Hematopoietic multipotent progenitor cell treated with erythropoietin and hydrocortisone succinate and interleukin-3 and kit ligand, for 6 days (in vitro differentiated cells): ENCODE data around the gene SNTG2.

Experiments used
- DNase-seq: peaks from one replicate; pipeline ENCODE4 v3.0.0-alpha.2; 2015

The SNTG2 gene

DNA sequence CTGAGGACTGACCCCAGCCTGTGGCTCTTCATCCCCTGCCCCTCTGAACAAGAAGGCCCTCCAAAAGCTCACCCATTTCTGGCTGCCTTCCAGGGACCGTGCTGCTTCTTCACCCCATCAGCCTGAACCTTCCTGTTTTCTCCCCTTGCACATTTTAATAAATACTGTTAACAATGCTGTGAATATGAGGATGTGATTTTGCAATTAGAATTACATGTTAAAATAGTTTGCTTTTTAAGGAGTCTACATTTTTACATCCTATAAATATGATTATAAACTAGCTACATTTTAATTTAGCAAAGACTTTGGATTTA is 4.0 kb downstream of the SNTG2 start:
- DNase-seq, result no peak

- DNase-seq, result no peak
Measured at GRCh38 chr2:955829-956731, 5.4 kb downstream of the SNTG2 start.

DNA sequence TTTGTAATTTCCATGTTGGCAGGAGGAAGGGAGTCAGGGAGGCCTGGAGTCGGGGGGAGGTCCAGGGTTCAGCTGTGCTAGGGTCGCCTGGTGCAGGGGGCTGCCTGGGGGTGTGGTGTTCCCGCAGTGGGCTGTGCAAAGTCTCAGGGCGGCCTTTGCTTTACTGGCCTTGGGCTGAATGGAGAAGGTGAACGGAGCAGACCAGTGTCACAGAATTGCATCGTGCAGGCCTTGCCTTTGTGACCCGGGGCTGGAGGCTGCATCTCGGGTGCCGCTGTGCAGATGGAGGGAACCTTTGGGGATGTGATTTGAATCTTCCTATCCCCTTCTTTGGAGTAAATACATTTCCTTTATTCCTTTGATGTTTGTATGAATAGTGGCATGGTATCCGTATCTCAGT is 8.8 kb downstream of the SNTG2 start:
- DNase-seq, result no peak

DNA sequence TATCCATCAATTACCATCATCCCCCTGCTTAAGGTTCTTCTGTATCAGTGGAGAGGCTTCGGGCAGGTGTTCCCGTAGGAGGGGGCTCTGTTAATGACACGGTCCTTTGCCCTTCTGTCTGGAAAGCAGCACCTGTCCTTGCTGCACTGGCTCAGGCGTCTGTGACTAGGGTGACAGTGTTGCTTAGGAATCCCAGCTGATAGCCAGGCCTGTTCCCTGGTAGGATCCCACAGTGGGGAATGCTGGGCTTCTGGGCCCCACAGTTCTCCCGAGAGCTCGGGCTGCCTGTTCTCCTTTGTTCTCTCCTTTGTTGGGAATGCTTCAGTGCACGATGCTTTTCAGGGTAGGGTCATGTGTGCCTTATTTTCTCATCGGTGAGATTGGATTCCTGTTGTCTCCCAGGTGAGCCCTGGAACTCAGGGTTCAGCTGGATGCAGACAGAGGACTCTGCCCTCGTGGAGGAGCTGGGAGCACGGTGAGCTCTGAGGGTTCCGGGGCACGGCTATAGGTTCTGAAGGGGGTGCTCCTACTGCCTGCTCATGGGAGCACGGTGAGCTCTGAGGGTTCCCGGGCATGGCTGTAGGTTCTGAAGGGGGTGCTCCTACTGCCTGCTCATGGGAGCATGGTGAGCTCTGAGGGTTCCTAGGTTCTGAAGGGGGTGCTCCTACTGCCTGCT is 9.6 kb downstream of the SNTG2 start:
- no peak for DNase-seq

GRCh38 chr2:961786-962185 is 11.1 kb downstream of the SNTG2 start:
- DNase-seq, result no peak

GRCh38 chr2:963876-964275 is 13.2 kb downstream of the SNTG2 start:
- DNase-seq, result no peak

- no peak for DNase-seq
Measured at GRCh38 chr2:964562-964961, 13.9 kb downstream of the SNTG2 start.

DNA sequence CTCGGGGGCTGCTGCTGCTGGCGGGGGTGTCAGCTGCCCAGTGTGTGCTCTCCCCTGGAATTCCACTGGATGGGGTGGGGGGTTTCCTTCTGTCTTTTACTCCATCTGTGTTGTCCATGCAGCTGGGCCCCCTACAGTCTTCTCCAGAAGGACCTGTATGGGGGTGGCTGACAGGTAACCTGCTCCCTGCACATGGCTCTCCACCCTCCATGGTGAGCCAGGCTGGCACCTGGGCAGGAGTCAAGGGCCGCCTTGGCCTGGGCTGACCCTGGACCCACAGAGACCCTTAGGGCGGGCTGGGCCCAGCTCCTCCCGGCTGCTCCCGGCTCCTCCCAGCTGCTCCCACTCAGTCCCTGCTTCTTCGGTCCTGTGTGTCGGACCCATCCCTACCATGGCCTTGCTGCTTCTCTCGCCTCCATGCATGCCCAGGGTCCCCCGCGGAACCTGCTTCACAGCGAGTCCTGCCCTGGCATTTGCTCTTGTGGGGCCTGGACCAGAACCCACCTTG is 15.0 kb downstream of the SNTG2 start:
- DNase-seq, result no peak

DNA sequence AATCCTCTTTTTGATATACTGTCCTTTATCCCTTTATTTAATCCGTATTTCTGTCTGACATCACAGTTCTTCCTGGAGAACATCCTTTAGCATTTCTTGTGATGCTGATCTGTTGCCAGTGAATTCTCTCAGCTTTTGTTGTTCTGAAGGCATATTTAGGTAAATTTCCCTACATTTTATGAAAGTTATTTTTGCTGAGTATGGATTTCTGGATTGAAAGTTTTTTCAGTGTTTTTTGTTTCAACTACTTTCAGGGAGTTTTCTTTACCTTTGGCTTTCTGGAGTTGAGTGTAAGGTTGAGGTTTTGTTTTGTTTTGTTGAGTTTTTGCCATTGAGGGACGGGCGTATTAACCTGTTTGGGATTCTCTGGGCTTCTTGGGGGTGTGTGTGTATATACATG is 22.5 kb downstream of the SNTG2 start:
- no peak for DNase-seq

DNA sequence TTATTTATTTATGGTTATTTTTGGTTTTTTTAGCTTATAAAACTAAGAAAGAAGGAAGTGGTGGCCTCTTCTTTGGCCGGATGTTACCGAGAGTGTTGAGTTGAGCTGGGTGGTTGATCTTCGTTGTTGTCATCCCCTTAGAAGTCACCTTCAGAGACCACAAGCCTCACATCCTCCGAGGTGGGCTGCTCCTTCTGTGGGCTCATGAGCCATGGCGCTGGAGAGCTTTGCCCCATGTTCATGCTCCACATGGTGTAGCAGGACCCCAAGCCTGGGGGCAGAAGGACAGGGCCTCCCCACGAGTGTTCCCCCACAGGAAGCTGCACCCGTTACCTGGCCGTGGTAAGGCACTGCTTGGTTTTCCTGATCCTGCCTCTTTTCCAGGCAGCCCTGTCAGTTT is 23.4 kb downstream of the SNTG2 start:
- DNase-seq, result no peak

DNA sequence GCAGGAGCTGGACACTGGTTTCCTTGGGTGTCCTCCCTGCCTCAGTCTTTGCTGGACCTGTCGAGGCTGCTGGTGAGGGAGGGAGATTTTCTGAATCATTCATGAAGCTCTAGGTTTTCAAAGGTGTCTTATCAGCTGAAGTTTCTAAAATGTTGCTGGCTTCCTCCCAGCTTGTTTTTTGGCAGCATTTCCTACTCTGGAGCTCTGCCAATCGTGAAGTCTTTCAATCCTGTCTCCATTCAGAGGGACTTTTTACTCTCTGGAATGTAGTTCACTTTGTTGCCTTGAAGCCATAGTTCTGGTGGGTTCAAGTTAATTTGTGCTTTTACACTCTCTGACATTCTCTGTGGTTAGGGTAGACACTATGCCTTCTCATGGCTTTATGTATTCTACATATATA is 23.9 kb downstream of the SNTG2 start:
- no peak for DNase-seq

DNA sequence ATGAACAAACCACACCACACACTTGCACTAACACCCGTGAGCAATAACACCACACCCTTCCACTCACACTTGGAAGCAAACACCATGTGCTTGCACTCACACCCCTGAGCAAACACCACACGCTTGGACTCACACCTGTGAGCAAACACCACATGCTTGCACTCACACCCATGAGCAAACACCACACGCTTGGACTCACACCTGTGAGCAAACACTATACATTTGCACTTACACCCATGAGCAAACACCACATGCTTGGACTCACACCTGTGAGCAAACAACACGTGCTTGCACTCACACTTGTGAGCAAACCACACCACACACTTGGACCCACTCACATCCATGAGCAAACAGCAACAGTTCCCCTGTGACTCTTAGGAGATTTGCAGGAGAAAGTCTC is 24.4 kb downstream of the SNTG2 start:
- no peak for DNase-seq

GRCh38 chr2:979069-979928 is 28.6 kb downstream of the SNTG2 start:
- DNase-seq, result no peak

DNA sequence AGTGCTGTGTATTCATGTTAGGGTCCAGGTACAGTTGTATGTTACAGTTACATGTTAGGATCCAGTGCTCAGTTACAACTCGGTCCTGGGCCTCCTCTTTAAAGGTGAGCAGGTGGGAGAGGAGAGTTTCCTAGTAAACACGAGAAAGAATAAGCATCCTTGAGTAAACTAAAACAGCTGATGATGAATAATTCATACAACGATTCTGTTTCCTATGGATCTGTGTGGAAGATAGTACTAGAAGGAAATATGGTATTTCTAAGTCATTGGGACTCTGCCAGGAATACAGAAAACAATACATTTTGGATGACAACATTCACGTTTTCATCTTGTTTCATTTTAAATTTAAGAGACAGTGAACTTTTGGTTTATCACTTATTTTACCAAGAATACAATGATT is 29.5 kb downstream of the SNTG2 start:
- no peak for DNase-seq

DNA sequence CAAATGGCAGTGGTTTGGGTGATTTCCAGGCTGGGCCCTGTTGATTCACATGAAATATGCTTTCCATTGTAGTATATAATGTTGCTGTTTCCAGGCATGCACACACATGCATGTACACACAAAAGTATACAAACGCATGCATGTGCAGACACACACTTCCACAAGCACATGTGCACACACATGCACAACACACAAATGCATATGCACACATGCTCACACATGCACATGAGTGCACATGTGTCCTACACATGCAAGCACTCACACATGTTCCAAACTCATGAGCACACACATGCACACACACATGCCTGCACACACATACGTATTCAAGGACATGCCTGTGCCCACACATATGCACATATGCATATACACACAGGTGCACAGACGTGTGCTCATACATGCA is 30.6 kb downstream of the SNTG2 start:
- DNase-seq, result no peak

- DNase-seq, result no peak
Measured at GRCh38 chr2:981759-982158, 31.1 kb downstream of the SNTG2 start.

DNA sequence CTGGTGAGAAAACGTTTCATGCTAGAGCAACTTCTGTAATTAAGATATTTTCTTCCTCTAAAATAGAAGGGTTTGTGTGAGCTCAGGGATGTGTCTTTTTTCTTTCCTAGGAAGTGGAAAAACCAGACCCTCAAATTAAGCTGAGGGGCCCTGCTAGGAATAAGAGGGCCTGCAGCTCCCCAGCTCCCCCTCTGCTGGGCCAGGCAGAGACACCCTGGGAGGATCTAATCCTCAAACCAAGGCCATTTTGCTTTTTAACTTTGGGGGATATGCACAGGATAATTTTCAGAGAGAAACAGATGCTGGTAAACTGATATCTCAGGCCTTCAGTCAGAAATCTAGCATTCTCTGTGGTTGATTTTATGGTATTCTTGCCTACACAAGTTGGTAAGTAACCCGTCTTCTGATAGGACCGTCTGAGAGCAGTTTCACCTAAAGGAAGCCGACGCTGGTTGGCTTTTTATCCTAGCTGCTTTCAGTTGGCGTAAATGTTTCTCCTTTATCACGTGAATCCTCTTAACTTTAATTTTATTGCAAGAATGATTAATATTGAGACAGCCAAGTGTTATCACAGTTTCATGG is 34.8 kb downstream of the SNTG2 start:
- no peak for DNase-seq

GRCh38 chr2:987789-988188 is 37.1 kb downstream of the SNTG2 start:
- no peak for DNase-seq

- DNase-seq, result no peak
Measured at GRCh38 chr2:989781-990467, 39.3 kb downstream of the SNTG2 start.

GRCh38 chr2:990970-991369 is 40.3 kb downstream of the SNTG2 start:
- no peak for DNase-seq

DNA sequence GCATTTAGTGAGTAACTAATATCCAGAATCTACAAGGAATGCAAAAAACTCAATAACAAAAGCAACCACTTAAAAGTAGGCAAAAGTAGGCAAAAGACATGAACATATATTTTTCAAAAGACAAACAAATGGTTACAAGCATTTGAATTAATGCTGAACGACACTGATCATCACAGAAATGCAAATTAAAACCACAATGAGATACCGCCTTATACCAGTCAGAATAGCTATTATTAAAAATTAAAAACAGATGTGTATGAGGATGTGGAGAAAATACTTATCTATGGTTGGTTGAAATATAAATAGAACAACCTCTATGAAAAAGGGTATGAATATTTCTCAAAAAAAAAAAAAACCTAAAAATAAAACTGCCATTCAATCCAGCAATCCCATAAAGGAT is 51.7 kb downstream of the SNTG2 start:
- no peak for DNase-seq

GRCh38 chr2:1004398-1004797 is 53.7 kb downstream of the SNTG2 start:
- DNase-seq, result no peak
